ENCODE measurements around the gene RAD21L1.

Gene RAD21L1

GRCh38 chr20:1240549-1240948 lies 14.7 kb downstream of the RAD21L1 start:
- no peak for ATAC-seq
- TF ChIP-seq CREB5 (CRISPR knock-in tag; IDR thresholded peaks at IDR 0.05; ENCODE audit: low read depth) (no peak), TSHZ2 (CRISPR knock-in tag; IDR thresholded peaks at IDR 0.05) (no peak), ZNF70 (CRISPR knock-in tag; IDR thresholded peaks at IDR 0.05) (no peak), ISL1 (CRISPR knock-in tag; IDR thresholded peaks at IDR 0.05) (no peak), RARB (CRISPR knock-in tag; IDR thresholded peaks at IDR 0.05) (no peak), CSRNP3 (CRISPR knock-in tag; IDR thresholded peaks at IDR 0.05) (no peak), TOX (CRISPR knock-in tag; IDR thresholded peaks at IDR 0.05; ENCODE audit: borderline replicate concordance) (no peak), ZC3H10 (CRISPR knock-in tag; IDR thresholded peaks at IDR 0.05) (no peak), PATZ1 (CRISPR knock-in tag; IDR thresholded peaks at IDR 0.05; ENCODE audit: borderline replicate concordance) (no peak), ESRRG (CRISPR knock-in tag; IDR thresholded peaks at IDR 0.05) (no peak), BACH2 (CRISPR knock-in tag; IDR thresholded peaks at IDR 0.05; ENCODE audit: borderline replicate concordance) (no peak), OSR1 (CRISPR knock-in tag; IDR thresholded peaks at IDR 0.05) (no peak), ZFP30 (CRISPR knock-in tag; IDR thresholded peaks at IDR 0.05) (no peak), ARNTL (CRISPR knock-in tag; IDR thresholded peaks at IDR 0.05; ENCODE audit: borderline replicate concordance, low read depth) (no peak), ZNF565 (CRISPR knock-in tag; conservative IDR thresholded peaks at IDR 0.05; ENCODE audit: low read depth) (no peak), SNAI2 (CRISPR knock-in tag; IDR thresholded peaks at IDR 0.05) (no peak)

GRCh38 chr20:1241456-1241855 lies 15.6 kb downstream of the RAD21L1 start:
- TF ChIP-seq ZFP30 (CRISPR knock-in tag; IDR thresholded peaks at IDR 0.05) (no peak), ZNF70 (CRISPR knock-in tag; IDR thresholded peaks at IDR 0.05) (no peak), SNAI2 (CRISPR knock-in tag; IDR thresholded peaks at IDR 0.05) (no peak), CSDC2 (CRISPR knock-in tag; IDR thresholded peaks at IDR 0.05) (no peak), ESRRG (CRISPR knock-in tag; IDR thresholded peaks at IDR 0.05) (no peak), BACH2 (CRISPR knock-in tag; IDR thresholded peaks at IDR 0.05; ENCODE audit: borderline replicate concordance) (no peak), ZC3H10 (CRISPR knock-in tag; IDR thresholded peaks at IDR 0.05) (no peak), RARB (CRISPR knock-in tag; IDR thresholded peaks at IDR 0.05) (no peak), ZFP3 (CRISPR knock-in tag; IDR thresholded peaks at IDR 0.05) (no peak), CREB5 (CRISPR knock-in tag; IDR thresholded peaks at IDR 0.05; ENCODE audit: low read depth) (no peak), PATZ1 (CRISPR knock-in tag; IDR thresholded peaks at IDR 0.05; ENCODE audit: borderline replicate concordance) (no peak), TOX (CRISPR knock-in tag; IDR thresholded peaks at IDR 0.05; ENCODE audit: borderline replicate concordance) (no peak), TCF4 (CRISPR knock-in tag; IDR thresholded peaks at IDR 0.05; ENCODE audit: borderline replicate concordance) (no peak), CSRNP3 (CRISPR knock-in tag; IDR thresholded peaks at IDR 0.05) (no peak), OSR1 (CRISPR knock-in tag; IDR thresholded peaks at IDR 0.05) (no peak)
- TF ChIP-seq, protein P1, sequence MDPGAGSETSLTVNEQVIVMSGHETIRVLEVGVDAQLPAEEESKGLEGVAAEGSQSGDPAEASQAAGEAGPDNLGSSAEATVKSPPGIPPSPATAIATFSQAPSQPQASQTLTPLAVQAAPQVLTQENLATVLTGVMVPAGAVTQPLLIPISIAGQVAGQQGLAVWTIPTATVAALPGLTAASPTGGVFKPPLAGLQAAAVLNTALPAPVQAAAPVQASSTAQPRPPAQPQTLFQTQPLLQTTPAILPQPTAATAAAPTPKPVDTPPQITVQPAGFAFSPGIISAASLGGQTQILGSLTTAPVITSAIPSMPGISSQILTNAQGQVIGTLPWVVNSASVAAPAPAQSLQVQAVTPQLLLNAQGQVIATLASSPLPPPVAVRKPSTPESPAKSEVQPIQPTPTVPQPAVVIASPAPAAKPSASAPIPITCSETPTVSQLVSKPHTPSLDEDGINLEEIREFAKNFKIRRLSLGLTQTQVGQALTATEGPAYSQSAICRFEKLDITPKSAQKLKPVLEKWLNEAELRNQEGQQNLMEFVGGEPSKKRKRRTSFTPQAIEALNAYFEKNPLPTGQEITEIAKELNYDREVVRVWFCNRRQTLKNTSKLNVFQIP (CRISPR knock-in tag; IDR thresholded peaks at IDR 0.05; ENCODE audit: borderline replicate concordance, low read depth), result no peak
- no peak for ATAC-seq

Measured in SK-N-SH treated with all-trans-retinoic acid at 6 μM for 48 hours (cell line).